Liver (tissue), 9 donors: ENCODE results near the gene MIB1. TPM values are rescaled to one million over a fixed set of nuclear protein-coding genes. Genes with fewer than 3 reads are reported as not detected.

ENCODE experiments used
- DNase-seq: peaks from one replicate; pipeline ENCODE4 v3.0.0-alpha.2; 2017; ENCODE audit warnings: low spot score
- H3K27ac ChIP-seq, 2 donors: one replicate each; pipeline ENCODE4 v1.7.0; 2013; ENCODE audit warnings: inconsistent platforms in 2 of 2, low read length in 2 of 2, control low read depth in 1 of 2, low read depth in 1 of 2, mild to moderate bottlenecking in 1 of 2
- H3K27me3 ChIP-seq, 4 donors: one replicate each; pipeline versions ENCODE4 v1.6.1 to v1.7.0; 2013; ENCODE audit warnings: low read length in 3 of 4, inconsistent platforms in 1 of 4, mild to moderate bottlenecking in 1 of 4, moderate library complexity in 1 of 4; ENCODE audit not compliant: control insufficient read depth in 4 of 4, insufficient read depth in 4 of 4
- H3K36me3 ChIP-seq, 4 donors: one replicate each; pipeline versions ENCODE4 v1.6.1 to v1.7.0; 2013; ENCODE audit warnings: low read length in 3 of 4, mild to moderate bottlenecking in 3 of 4, low read depth in 1 of 4, moderate library complexity in 1 of 4; ENCODE audit not compliant: control insufficient read depth in 4 of 4, insufficient read depth in 3 of 4
- H3K4me1 ChIP-seq, 4 donors: one replicate each; pipeline versions ENCODE4 v1.6.1 to v1.7.0; 2013; ENCODE audit warnings: low read length in 3 of 4, mild to moderate bottlenecking in 3 of 4, moderate library complexity in 1 of 4; ENCODE audit not compliant: control insufficient read depth in 4 of 4, insufficient read depth in 4 of 4
- H3K4me3 ChIP-seq, 3 donors: one replicate each; pipeline versions ENCODE4 v1.6.1 to v1.7.0; 2013; ENCODE audit warnings: low read length in 3 of 3, control low read depth in 1 of 3, low read depth in 1 of 3, mild to moderate bottlenecking in 1 of 3
- H3K9ac ChIP-seq, 2 donors: one replicate each; pipeline ENCODE4 v1.7.0; 2013; ENCODE audit warnings: low read length in 2 of 2, mild to moderate bottlenecking in 2 of 2, moderate library complexity in 2 of 2, control low read depth in 1 of 2, low read depth in 1 of 2
- H3K9me3 ChIP-seq, 4 donors: one replicate each; pipeline versions ENCODE4 v1.6.1 to v1.7.0; 2013; ENCODE audit warnings: low read length in 3 of 4; ENCODE audit not compliant: control insufficient read depth in 4 of 4
- EGR1 ChIP-seq, 2 donors: IDR thresholded peaks; 2 replicates each; pipeline ENCODE4 v1.6.1; 2016 to 2018; ENCODE audit warnings: antibody characterized with exemption in 2 of 2, low read depth in 2 of 2
- FOXA1 ChIP-seq: IDR thresholded peaks from 2 replicates; pipeline ENCODE4 v1.6.1; 2016; ENCODE audit warnings: antibody characterized with exemption
- FOXA2 ChIP-seq: IDR thresholded peaks from 2 replicates; pipeline ENCODE4 v1.6.1; 2016; ENCODE audit warnings: antibody characterized with exemption
- GABPA ChIP-seq, 2 donors: IDR thresholded peaks in 1 of 2; conservative IDR thresholded peaks in 1 of 2; 2 replicates each; pipeline ENCODE4 v1.6.1; 2016; ENCODE audit warnings: antibody characterized with exemption in 2 of 2, mild to moderate bottlenecking in 1 of 2, moderate library complexity in 1 of 2
- HNF4A ChIP-seq, 2 donors: conservative IDR thresholded peaks; 2 replicates each; pipeline ENCODE4 v1.6.1; 2016; ENCODE audit warnings: antibody characterized with exemption in 2 of 2, mild to moderate bottlenecking in 2 of 2
- HNF4G ChIP-seq: IDR thresholded peaks from 2 replicates; pipeline ENCODE4 v1.6.1; 2016; ENCODE audit warnings: antibody characterized with exemption
- JUND ChIP-seq, 2 donors: IDR thresholded peaks; 2 replicates each; pipeline ENCODE4 v1.6.1; 2016; ENCODE audit warnings: antibody characterized with exemption in 2 of 2
- NR2F2 ChIP-seq: IDR thresholded peaks from 2 replicates; pipeline ENCODE4 v1.6.1; 2016; ENCODE audit warnings: antibody characterized with exemption
- RAD21 ChIP-seq, 2 donors: IDR thresholded peaks; 2 replicates each; pipeline ENCODE4 v1.6.1; 2016; ENCODE audit warnings: antibody characterized with exemption in 2 of 2, mild to moderate bottlenecking in 2 of 2
- REST ChIP-seq: IDR thresholded peaks from 2 replicates; pipeline ENCODE4 v1.6.1; 2016; ENCODE audit warnings: antibody characterized with exemption, mild to moderate bottlenecking
- RXRA ChIP-seq, 2 donors: IDR thresholded peaks; 2 replicates each; pipeline ENCODE4 v1.6.1; 2017 to 2018; ENCODE audit warnings: antibody characterized with exemption in 2 of 2, mild to moderate bottlenecking in 1 of 2
- SP1 ChIP-seq: IDR thresholded peaks from 2 replicates; pipeline ENCODE4 v1.6.1; 2018; ENCODE audit warnings: antibody characterized with exemption, mild to moderate bottlenecking
- TAF1 ChIP-seq: conservative IDR thresholded peaks from 2 replicates; pipeline ENCODE4 v1.6.1; 2016; ENCODE audit warnings: antibody characterized with exemption, mild to moderate bottlenecking
- YY1 ChIP-seq: IDR thresholded peaks from 2 replicates; pipeline ENCODE4 v1.6.1; 2016; ENCODE audit warnings: antibody characterized with exemption, mild to moderate bottlenecking
- whole genome bisulfite sequencing: extraction: QIAGEN DNeasy Blood & Tissue Kit; methylation state at CpG from one replicate; pipeline ENCODE4 v1.1.7; 2013; 5-methylcytosine and 5-hydroxymethylcytosine counted together
- polyA plus RNA-seq, 2 donors: library from polyadenylated mRNA; stranded (reverse) in 1 of 2; unstranded in 1 of 2; fragments of 200-250 nt in 1 of 2; fragments of >200 nt in 1 of 2; fragmentation: Nextera tagmentation in 1 of 2; extraction: Ambion mirVana in 1 of 2; gene quantifications; one replicate each; pipeline versions ENCODE4 v1.2.1 to v1.2.3, GENCODE V29; 2013 to 2015
- total RNA-seq, 2 donors: library from RNA; depleted of rRNA; stranded (reverse); fragments of >200 nt; gene quantifications; one replicate each; pipeline ENCODE4 v1.2.3, GENCODE V29; 2014
- TF ChIP-seq, protein P1 (sequence below): IDR thresholded peaks from 2 replicates; pipeline ENCODE4 v1.6.1; 2016; ENCODE audit warnings: antibody characterized with exemption
- TF ChIP-seq, protein P2 (sequence below): IDR thresholded peaks from 2 replicates; pipeline ENCODE4 v1.6.1; 2016; ENCODE audit warnings: antibody characterized with exemption
- TF ChIP-seq, protein P3 (sequence below): IDR thresholded peaks from 2 replicates; pipeline ENCODE4 v1.6.1; 2016; ENCODE audit warnings: antibody characterized with exemption
- TF ChIP-seq, protein P4 (sequence below): fragments of 150-350 bp; IDR thresholded peaks from 2 replicates; pipeline ENCODE4 v1.5.1; 2017; ENCODE audit warnings: improper control_type of control experiment, low read depth, low read length; ENCODE audit not compliant: missing input control
- donor health status: healthy.
- donor health status: healthy.
- donor health status: healthy.
- donor health status: healthy.
- donor health status: healthy.

Gene MIB1
- total and polyA plus RNA-seq, 4 donors: 2.7 to 29.6 (median 14.9) TPM

DNA sequence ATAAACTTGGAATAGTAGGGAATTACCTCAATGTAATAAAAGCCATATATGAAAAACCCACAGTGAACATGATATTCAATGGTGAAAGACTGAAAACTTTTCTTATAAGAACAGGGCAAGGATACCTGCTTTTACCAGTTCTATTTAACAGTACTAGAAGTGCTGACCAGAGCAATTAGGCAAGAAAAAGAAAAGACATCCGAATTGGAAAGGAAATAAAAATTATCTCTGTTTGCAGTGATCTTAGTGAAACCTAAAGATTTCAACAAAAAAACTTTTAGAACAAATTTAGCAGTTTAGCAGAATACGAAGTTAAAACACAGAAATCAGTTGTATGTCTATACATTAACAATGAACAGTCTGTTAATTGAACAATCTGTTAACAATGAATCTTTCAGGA is 69.1 kb downstream of the MIB1 start (continued):
- TF ChIP-seq, protein P1, sequence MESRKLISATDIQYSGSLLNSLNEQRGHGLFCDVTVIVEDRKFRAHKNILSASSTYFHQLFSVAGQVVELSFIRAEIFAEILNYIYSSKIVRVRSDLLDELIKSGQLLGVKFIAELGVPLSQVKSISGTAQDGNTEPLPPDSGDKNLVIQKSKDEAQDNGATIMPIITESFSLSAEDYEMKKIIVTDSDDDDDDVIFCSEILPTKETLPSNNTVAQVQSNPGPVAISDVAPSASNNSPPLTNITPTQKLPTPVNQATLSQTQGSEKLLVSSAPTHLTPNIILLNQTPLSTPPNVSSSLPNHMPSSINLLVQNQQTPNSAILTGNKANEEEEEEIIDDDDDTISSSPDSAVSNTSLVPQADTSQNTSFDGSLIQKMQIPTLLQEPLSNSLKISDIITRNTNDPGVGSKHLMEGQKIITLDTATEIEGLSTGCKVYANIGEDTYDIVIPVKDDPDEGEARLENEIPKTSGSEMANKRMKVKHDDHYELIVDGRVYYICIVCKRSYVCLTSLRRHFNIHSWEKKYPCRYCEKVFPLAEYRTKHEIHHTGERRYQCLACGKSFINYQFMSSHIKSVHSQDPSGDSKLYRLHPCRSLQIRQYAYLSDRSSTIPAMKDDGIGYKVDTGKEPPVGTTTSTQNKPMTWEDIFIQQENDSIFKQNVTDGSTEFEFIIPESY: no peak
- TF ChIP-seq JUND (IDR thresholded peaks at IDR 0.05): no peak

DNA sequence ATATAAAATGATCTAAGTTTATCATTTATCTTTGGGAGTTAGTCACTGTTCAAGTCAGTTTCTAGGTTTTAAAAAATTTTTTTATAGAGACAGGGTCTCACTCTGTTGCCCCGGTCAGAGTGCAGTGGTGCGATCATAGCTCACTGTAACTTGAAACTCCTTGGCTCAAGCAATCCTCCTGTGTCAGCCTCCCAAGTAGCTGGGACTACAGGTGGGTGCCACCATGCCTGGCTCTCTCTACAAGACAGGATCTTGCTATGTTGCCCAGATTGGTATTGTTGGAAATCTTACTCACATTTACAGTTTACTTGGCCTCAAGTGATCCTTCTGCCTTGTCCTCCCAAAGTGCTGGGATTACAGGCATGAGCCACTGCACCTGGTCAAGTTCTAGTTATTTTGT is 74.5 kb downstream of the MIB1 start:
- Histone ChIP-seq H3K27ac (no peak overlapping the region), H3K9me3 (no peaks in the 10 kb centered on the region), H3K36me3 (peaks cover 3 to 6% (median 4%) of the 10 kb centered on the region in 4 donors), H3K9ac (no peak overlapping the region), H3K27me3 (no peaks in the 10 kb centered on the region), H3K4me1 (no peaks in the 10 kb centered on the region), H3K4me3 (no peak overlapping the region)
- 98% methylated on average over 2 of the region's 2 CpGs for WGBS
- TF ChIP-seq YY1: no peak
- TF ChIP-seq GABPA (IDR thresholded peaks at IDR 0.05 in 1 of 2, conservative IDR thresholded peaks at IDR 0.05 in 1 of 2): no peak
- no peak for TF ChIP-seq EGR1 (IDR thresholded peaks at IDR 0.05; ENCODE audit: low read depth in 2 of 2)
- TF ChIP-seq RXRA (IDR thresholded peaks at IDR 0.05): no peak
- TF ChIP-seq FOXA2: no peak
- TF ChIP-seq HNF4G: no peak
- TF ChIP-seq TAF1: no peak
- TF ChIP-seq, protein P2, sequence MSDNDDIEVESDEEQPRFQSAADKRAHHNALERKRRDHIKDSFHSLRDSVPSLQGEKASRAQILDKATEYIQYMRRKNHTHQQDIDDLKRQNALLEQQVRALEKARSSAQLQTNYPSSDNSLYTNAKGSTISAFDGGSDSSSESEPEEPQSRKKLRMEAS: no peak
- no peak for TF ChIP-seq HNF4A (conservative IDR thresholded peaks at IDR 0.05)
- no peak for TF ChIP-seq SP1
- TF ChIP-seq, protein P3, sequence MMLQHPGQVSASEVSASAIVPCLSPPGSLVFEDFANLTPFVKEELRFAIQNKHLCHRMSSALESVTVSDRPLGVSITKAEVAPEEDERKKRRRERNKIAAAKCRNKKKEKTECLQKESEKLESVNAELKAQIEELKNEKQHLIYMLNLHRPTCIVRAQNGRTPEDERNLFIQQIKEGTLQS: no peak
- TF ChIP-seq REST: no peak
- TF ChIP-seq FOXA1: no peak
- TF ChIP-seq, protein P4, sequence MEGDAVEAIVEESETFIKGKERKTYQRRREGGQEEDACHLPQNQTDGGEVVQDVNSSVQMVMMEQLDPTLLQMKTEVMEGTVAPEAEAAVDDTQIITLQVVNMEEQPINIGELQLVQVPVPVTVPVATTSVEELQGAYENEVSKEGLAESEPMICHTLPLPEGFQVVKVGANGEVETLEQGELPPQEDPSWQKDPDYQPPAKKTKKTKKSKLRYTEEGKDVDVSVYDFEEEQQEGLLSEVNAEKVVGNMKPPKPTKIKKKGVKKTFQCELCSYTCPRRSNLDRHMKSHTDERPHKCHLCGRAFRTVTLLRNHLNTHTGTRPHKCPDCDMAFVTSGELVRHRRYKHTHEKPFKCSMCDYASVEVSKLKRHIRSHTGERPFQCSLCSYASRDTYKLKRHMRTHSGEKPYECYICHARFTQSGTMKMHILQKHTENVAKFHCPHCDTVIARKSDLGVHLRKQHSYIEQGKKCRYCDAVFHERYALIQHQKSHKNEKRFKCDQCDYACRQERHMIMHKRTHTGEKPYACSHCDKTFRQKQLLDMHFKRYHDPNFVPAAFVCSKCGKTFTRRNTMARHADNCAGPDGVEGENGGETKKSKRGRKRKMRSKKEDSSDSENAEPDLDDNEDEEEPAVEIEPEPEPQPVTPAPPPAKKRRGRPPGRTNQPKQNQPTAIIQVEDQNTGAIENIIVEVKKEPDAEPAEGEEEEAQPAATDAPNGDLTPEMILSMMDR: no peak
- TF ChIP-seq, protein P1: no peak
- TF ChIP-seq JUND (IDR thresholded peaks at IDR 0.05): no peak
- no peak for TF ChIP-seq NR2F2
- TF ChIP-seq RAD21 (IDR thresholded peaks at IDR 0.05): no peak
- no peak for DNase-seq
